Skin epidermis (tissue), 12 donors: ENCODE results near the gene RNF44.

ENCODE experiments used
- H3K27ac ChIP-seq, 21 experiments: fragments of 200-600 bp; sonication (generic) in 11 of 21; one replicate each; pipeline ENCODE4 v1.5.0; 2020; ENCODE audit warnings: mild to moderate bottlenecking in 3 of 21, inconsistent platforms in 2 of 21, moderate library complexity in 2 of 21
- H3K4me3 ChIP-seq, 7 experiments: fragments of 200-600 bp; sonication (generic) in 2 of 7; one replicate each; pipeline ENCODE4 v1.5.0; 2020; ENCODE audit warnings: inconsistent platforms in 2 of 7, mild to moderate bottlenecking in 2 of 7, moderate library complexity in 1 of 7

RNF44 gene

GRCh38 chr5:176526462-176526861 is 10.7 kb downstream of the RNF44 start:
- H3K27ac ChIP-seq, result no peak overlapping the region
- no peak overlapping the region for H3K4me3 ChIP-seq

- Histone ChIP-seq H3K4me3 (no peak overlapping the region), H3K27ac (no peak overlapping the region)
Observed at GRCh38 chr5:176525677-176526076, 11.5 kb downstream of the RNF44 start.

- Histone ChIP-seq H3K4me3 (no peak overlapping the region), H3K27ac (no peak overlapping the region)
Observed at GRCh38 chr5:176524987-176525386, 12.2 kb downstream of the RNF44 start.

- Histone ChIP-seq H3K27ac (no peak overlapping the region), H3K4me3 (no peak overlapping the region)
Observed at GRCh38 chr5:176524138-176524537, 13.1 kb downstream of the RNF44 start.

GRCh38 chr5:176521699-176522263 is 15.4 kb downstream of the RNF44 start:
- H3K27ac ChIP-seq, result no peak overlapping the region
- no peak overlapping the region for H3K4me3 ChIP-seq

GRCh38 chr5:176521286-176521685 is 15.9 kb downstream of the RNF44 start:
- H3K27ac ChIP-seq, result no peak overlapping the region
- H3K4me3 ChIP-seq, result no peak overlapping the region

GRCh38 chr5:176519810-176520720 is 17.1 kb downstream of the RNF44 start:
- Histone ChIP-seq H3K27ac (no peak overlapping the region), H3K4me3 (no peak overlapping the region)

GRCh38 chr5:176517053-176517661 is 20.0 kb downstream of the RNF44 start:
- Histone ChIP-seq H3K4me3 (no peak overlapping the region), H3K27ac (no peak overlapping the region)

- H3K27ac ChIP-seq, result no peak overlapping the region
- no peak overlapping the region for H3K4me3 ChIP-seq
Observed at GRCh38 chr5:176515396-176515795, 21.8 kb downstream of the RNF44 start.

GRCh38 chr5:176514244-176514950 is 22.8 kb downstream of the RNF44 start:
- Histone ChIP-seq H3K27ac (no peak overlapping the region), H3K4me3 (no peak overlapping the region)

- Histone ChIP-seq H3K27ac (no peak overlapping the region), H3K4me3 (no peak overlapping the region)
Observed at GRCh38 chr5:176513788-176514187, 23.4 kb downstream of the RNF44 start.

- H3K27ac ChIP-seq, result no peak overlapping the region
- H3K4me3 ChIP-seq, result no peak overlapping the region
Observed at GRCh38 chr5:176508603-176509002, 28.6 kb downstream of the RNF44 start.

- no peak overlapping the region for H3K27ac ChIP-seq
Observed at GRCh38 chr5:176507911-176508310, 29.3 kb downstream of the RNF44 start.

GRCh38 chr5:176503496-176503895 is 33.7 kb downstream of the RNF44 start:
- no peak overlapping the region for H3K4me3 ChIP-seq
- H3K27ac ChIP-seq, result no peak overlapping the region

More at GRCh38 chr5:176507911-176508310, 29.3 kb downstream of the RNF44 start:
- H3K4me3 ChIP-seq, result no peak overlapping the region

GRCh38 chr5:176501333-176501732 is 35.9 kb downstream of the RNF44 start:
- H3K4me3 ChIP-seq, result no peak overlapping the region
- H3K27ac ChIP-seq, result no peak overlapping the region

GRCh38 chr5:176500511-176500910 is 36.7 kb downstream of the RNF44 start:
- Histone ChIP-seq H3K27ac (no peak overlapping the region), H3K4me3 (no peak overlapping the region)

- Histone ChIP-seq H3K27ac (no peak overlapping the region), H3K4me3 (no peak overlapping the region)
Observed at GRCh38 chr5:176499273-176499672, 37.9 kb downstream of the RNF44 start.

- Histone ChIP-seq H3K4me3 (no peak overlapping the region), H3K27ac (no peak overlapping the region)
Observed at GRCh38 chr5:176497852-176498251, 39.4 kb downstream of the RNF44 start.

- Histone ChIP-seq H3K4me3 (no peak overlapping the region), H3K27ac (no peak overlapping the region)
Observed at GRCh38 chr5:176492431-176492830, 44.8 kb downstream of the RNF44 start.

GRCh38 chr5:176491901-176492300 is 45.3 kb downstream of the RNF44 start:
- Histone ChIP-seq H3K4me3 (no peak overlapping the region), H3K27ac (no peak overlapping the region)
